Cardiac septum (tissue), 1 donor: ENCODE results near the gene ANKMY1. TPM values are rescaled to one million over a fixed set of nuclear protein-coding genes. Genes with fewer than 3 reads are reported as not detected.
A peak's percentile ranks its signal among the peaks of the same experiment; 100 is the strongest.

Source experiments
- DNase-seq: peaks from one replicate; pipeline ENCODE4 v3.0.0-alpha.2; 2020; ENCODE audit warnings: low spot score
- intact Hi-C: fragments of 100-400 bp; cut with DNase I; formaldehyde crosslinking; loops from one replicate; pipeline ENCODE4 v1.14.0; 2022
- total RNA-seq: library from RNA; stranded (reverse); fragmentation: NEBNext Ultra II Directional; extraction: Animal tissue kit (Norgen Biotek cat#: 25700); gene quantifications from one replicate; pipeline ENCODE4 v1.2.1, GENCODE V29; 2021
- donor health status: DM: no; HTN: no; CAD: no.

The ANKMY1 gene
- total RNA-seq, 1 donor from 2014 or later: 8.2 TPM

DNA sequence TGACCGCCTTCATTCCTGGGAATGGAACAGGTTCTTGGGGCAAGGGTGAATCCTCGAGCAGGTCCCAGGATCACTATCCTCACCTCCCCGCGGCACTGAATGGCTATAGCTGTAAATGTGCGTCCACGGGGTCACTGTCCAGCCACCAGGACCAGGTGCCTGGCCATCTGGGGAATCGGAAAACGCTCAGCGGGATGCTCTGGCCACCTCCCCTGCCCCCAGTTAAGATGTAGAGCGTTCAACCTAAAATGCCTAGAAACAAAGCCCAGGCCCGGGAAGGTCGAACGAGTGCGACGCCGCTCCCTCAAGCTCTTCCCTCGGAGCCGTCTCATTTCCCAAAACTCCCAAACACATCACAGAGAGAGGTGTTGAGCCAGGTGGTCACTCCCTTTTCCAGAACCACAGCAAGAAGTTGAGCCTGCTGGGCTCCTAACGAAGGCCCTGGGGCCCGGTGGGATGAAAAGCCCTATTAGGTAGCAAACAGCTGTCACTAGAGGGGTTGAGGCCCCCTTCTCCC is 28.0 kb upstream of the ANKMY1 start:
- intact Hi-C loops: loop anchor here (1.0 to 10.0 kb wide), 4 partner anchors 19 to 562 kb away; partner anchors contain the start of genes NDUFA10 and PASK
- DNase-seq: peak; percentile 69

- intact Hi-C loops: loop anchor here (5.0 to 10.0 kb wide), 2 partner anchors 560 to 562 kb away; partner anchors contain the start of genes NDUFA10 and PASK
- DNase-seq: peak; percentile 60
Measured at GRCh38 chr2:240585101-240585500, 27.3 kb upstream of the ANKMY1 start.

GRCh38 chr2:240584486-240585031 is 26.8 kb upstream of the ANKMY1 start:
- no peak for DNase-seq
- intact Hi-C loops: loop anchor here (5.0 to 10.0 kb wide), 2 partner anchors 560 to 563 kb away; partner anchors contain the start of genes NDUFA10 and PASK

- intact Hi-C loops: loop anchor here (10.0 kb wide), 1 partner anchor 559 kb away; the partner anchor contains the start of gene NDUFA10
- DNase-seq: no peak
Measured at GRCh38 chr2:240583774-240584173, 26.0 kb upstream of the ANKMY1 start.

DNA sequence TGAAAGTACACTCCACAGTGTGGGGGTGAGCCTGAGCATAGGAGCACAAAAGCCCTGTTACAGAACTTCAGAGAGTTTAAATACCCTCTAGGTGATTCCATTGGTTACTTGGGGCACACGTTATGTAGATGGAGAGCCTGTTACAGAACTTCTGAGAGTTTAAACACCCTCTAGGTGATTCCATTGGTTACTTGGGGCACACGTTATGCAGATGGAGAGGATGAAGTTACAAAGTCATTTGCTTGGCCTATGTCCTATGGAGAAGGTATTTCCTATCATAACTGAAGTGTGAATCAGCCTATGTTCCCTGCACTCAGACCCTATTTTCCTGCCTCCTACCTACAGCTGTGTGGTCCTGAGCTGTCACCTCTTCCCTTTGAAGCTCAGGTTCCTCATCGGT is 25.0 kb upstream of the ANKMY1 start:
- no peak for DNase-seq
- intact Hi-C loops: loop anchor here (10.0 kb wide), 1 partner anchor 558 kb away; the partner anchor contains the start of gene NDUFA10

- no peak for DNase-seq
- intact Hi-C loops: loop anchor here (10.0 kb wide), 1 partner anchor 557 kb away; the partner anchor contains the start of gene NDUFA10
Measured at GRCh38 chr2:240581811-240582210, 24.0 kb upstream of the ANKMY1 start.

DNA sequence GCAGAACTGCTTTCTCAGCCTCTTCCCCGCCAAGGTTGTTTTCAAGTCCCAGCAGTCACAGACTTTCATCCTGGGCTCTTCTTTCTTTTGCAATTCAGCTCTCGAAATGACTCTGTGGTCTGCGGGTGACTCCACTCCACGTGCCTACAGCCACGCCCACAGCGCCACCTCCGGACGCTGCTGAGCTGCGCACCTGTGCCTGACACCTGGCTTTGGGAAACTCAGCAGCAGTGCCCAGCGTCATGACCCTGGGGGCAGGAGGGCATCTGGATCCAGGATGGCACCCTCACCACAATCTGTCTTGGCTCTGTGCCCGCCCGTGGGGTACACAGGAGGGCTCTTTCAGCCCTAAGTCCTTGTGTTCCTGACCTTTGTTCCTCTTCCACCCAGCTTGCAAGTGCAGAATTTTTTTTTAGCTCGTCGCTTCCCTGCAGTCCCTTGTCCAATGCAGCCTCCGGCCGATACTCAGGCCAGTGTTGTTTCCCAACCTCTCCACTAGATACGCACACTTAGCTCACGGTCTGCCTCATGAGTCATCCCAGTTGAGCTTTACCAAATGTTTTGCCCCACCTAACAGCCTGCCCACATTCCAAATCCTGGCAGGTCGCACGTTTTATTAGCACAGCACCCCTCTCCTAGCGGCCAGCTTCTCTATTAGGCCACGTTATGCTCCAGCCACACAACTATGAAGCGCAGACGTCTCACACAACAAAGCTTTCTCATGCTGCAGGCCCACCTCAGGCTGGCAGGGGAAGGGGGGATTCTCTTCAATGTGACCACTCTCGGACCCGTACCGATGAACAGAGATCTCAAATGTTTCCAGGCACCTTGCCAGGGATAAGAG is 22.2 kb upstream of the ANKMY1 start:
- peak; percentile 88 for DNase-seq
- intact Hi-C loops: loop anchor here (10.0 kb wide), 1 partner anchor 555 kb away; the partner anchor contains the start of gene NDUFA10

- DNase-seq: no peak
- intact Hi-C loops: no loop called here
Measured at GRCh38 chr2:240579071-240579762, 21.4 kb upstream of the ANKMY1 start.

GRCh38 chr2:240578488-240578887 is 20.7 kb upstream of the ANKMY1 start:
- intact Hi-C loops: no loop called here
- DNase-seq: no peak

DNA sequence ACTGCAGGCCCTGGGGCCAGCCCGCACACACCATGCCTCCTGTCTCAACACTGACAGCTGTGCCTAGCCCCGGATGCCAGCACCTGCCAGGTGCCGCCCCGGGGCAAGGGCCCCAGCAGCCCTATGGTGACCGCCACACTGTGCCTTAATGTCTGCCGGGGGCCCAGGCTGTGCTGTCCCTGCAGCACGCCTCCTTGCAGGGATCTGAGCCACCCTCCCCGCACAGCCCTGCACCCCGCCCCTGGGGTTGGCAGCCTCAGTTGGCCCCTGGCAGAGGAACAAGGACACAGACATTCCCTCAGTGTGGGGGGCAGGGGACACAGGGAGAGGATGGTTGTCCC is 20.3 kb upstream of the ANKMY1 start:
- intact Hi-C loops: no loop called here
- DNase-seq: no peak

GRCh38 chr2:240577281-240578109 is 19.7 kb upstream of the ANKMY1 start:
- DNase-seq: no peak
- intact Hi-C loops: no loop called here

GRCh38 chr2:240576436-240577205 is 18.8 kb upstream of the ANKMY1 start:
- no peak for DNase-seq
- intact Hi-C loops: no loop called here

DNA sequence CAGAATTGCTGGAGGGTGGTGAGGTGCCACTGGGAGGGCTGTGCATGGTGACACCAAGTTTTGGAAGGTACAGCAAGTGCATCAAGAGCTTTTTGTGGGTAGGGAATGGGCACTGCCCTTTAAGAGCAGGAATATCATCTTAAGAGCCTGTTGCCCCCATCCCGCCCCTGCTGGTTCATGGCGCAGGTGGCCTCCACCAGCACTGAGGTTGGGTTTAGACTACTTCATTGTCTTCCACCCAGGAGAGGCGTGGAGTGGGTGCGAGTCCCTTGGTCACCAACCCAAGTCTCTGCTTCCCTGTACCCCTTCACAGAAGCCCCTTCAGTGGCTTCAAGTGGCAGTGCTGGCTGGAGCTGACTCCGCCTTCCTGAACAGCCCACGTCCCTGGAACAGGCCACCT is 18.2 kb upstream of the ANKMY1 start:
- intact Hi-C loops: no loop called here
- DNase-seq: no peak

GRCh38 chr2:240575101-240575965 is 17.5 kb upstream of the ANKMY1 start:
- intact Hi-C loops: no loop called here
- no peak for DNase-seq

DNA sequence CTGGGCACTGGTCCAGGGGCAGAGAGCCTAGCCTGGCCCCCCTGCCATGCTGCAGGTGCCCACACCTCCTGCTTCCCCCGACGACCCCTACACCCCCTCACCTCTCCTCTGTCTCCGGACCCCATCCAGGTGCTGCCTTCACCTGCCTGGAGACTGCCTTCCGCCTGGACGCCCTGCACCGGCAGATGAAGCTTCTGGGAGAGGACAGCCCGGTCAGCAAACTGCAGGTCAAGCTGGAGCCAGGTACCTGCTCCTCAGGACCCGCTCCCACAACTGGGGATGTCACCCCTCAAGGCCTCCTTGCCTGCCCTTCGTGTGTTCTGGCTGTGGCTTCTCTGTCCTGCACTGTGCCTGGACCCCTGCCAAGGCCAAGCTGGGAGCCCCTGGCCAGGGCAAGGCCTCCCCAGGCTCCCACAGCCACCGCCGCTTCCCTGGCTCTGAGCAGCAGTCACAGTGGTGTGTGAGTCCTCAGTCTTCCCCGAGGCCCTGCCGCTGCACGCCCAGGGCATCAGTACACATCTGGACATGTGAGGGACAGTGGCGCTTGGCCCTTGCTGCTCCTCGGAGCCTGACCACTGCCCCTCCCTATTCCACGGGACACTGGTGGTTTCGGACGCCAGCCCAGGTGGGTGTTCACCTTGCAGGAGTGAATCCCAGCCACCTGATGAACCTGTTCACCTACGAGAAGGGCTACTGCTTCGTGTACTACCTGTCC is 16.8 kb upstream of the ANKMY1 start:
- intact Hi-C loops: no loop called here

GRCh38 chr2:240573516-240574385 is 16.0 kb upstream of the ANKMY1 start:
- intact Hi-C loops: no loop called here
- DNase-seq: peak; percentile 70

More for the DNA sequence above, 16.8 kb upstream of the ANKMY1 start:
- no peak for DNase-seq
